Lower lobe of right lung (tissue), 2 donors: ENCODE data around the gene TMEM106C. TPM values are rescaled to one million over a fixed set of nuclear protein-coding genes. Genes with fewer than 3 reads are reported as not detected.

Source experiments
- ATAC-seq, 2 donors: fragments of 200-7000 bp; cut with Tn5 transposase; one replicate each; pipeline ENCODE4 v1.9.1; 2020 to 2022; ENCODE audit warnings: mild to moderate bottlenecking in 2 of 2, moderate library complexity in 2 of 2
- DNase-seq: peaks from one replicate; pipeline ENCODE4 v3.0.0-alpha.2; 2020
- H3K27ac ChIP-seq: fragments of 200-600 bp; one replicate; pipeline ENCODE4 v1.8.0; 2022
- H3K27me3 ChIP-seq: fragments of 200-600 bp; one replicate; pipeline ENCODE4 v1.8.0; 2022; ENCODE audit warnings: low read depth
- H3K36me3 ChIP-seq: fragments of 200-600 bp; one replicate; pipeline ENCODE4 v1.8.0; 2022; ENCODE audit warnings: mild to moderate bottlenecking
- H3K4me1 ChIP-seq: fragments of 200-600 bp; one replicate; pipeline ENCODE4 v1.8.0; 2022
- H3K4me3 ChIP-seq: fragments of 200-600 bp; one replicate; pipeline ENCODE4 v1.8.0; 2022; ENCODE audit warnings: mild to moderate bottlenecking
- H3K9me3 ChIP-seq: fragments of 200-600 bp; one replicate; pipeline ENCODE4 v1.8.0; 2022
- CTCF ChIP-seq: fragments of 200-600 bp; IDR thresholded peaks from one replicate; pipeline ENCODE4 v1.8.0; 2022; ENCODE audit warnings: antibody characterized with exemption, mild to moderate bottlenecking
- intact Hi-C: fragments of 100-400 bp; cut with DNase I; formaldehyde crosslinking; loops from one replicate; pipeline ENCODE4 v1.11.0; 2022
- total RNA-seq: library from RNA; stranded (reverse); fragmentation: NEBNext Ultra II Directional; extraction: Animal tissue kit (Norgen Biotek cat#: 25700); gene quantifications from one replicate; pipeline ENCODE4 v1.2.1, GENCODE V29; 2021
- donor health status: DM: no; HTN: yes; CAD: no; lungs with severe emphysema.

TMEM106C gene
- total RNA-seq, 1 donor from 2014 or later: 39.3 TPM

GRCh38 chr12:47987411-47988072 is 24.1 kb downstream of the TMEM106C start:
- DNase-seq (no peak), ATAC-seq (no peak)
- no peak overlapping the region for H3K4me3 ChIP-seq
- no peaks in the 10 kb centered on the region for H3K9me3 ChIP-seq
- no peaks in the 10 kb centered on the region for H3K4me1 ChIP-seq
- peaks cover 4% of the 10 kb centered on the region for H3K27me3 ChIP-seq
- H3K36me3 ChIP-seq: no peaks in the 10 kb centered on the region
- intact Hi-C loops: no loop called here
- TF ChIP-seq CTCF: no peak
- H3K27ac ChIP-seq: no peak overlapping the region

GRCh38 chr12:47988073-47989022 is 25.0 kb downstream of the TMEM106C start:
- ATAC-seq: no peak
- H3K27ac ChIP-seq: no peak overlapping the region
- no peaks in the 10 kb centered on the region for H3K27me3 ChIP-seq
- no peak overlapping the region for H3K4me3 ChIP-seq
- no peak for TF ChIP-seq CTCF
- DNase-seq: no peak
- H3K36me3 ChIP-seq: no peaks in the 10 kb centered on the region
- no peaks in the 10 kb centered on the region for H3K4me1 ChIP-seq
- H3K9me3 ChIP-seq: no peaks in the 10 kb centered on the region
- intact Hi-C loops: no loop called here

GRCh38 chr12:47989023-47989417 is 25.6 kb downstream of the TMEM106C start:
- Histone ChIP-seq H3K36me3 (no peaks in the 10 kb centered on the region), H3K27me3 (no peaks in the 10 kb centered on the region), H3K9me3 (no peaks in the 10 kb centered on the region), H3K4me1 (no peaks in the 10 kb centered on the region), H3K27ac (no peak overlapping the region), H3K4me3 (no peak overlapping the region)
- intact Hi-C loops: no loop called here
- ATAC-seq (no peak), DNase-seq (no peak)
- no peak for TF ChIP-seq CTCF

GRCh38 chr12:47989666-47990065 is 26.3 kb downstream of the TMEM106C start:
- DNase-seq (no peak), ATAC-seq (no peak)
- no peaks in the 10 kb centered on the region for H3K9me3 ChIP-seq
- peaks cover 5% of the 10 kb centered on the region for H3K27me3 ChIP-seq
- H3K4me1 ChIP-seq: no peaks in the 10 kb centered on the region
- no peaks in the 10 kb centered on the region for H3K36me3 ChIP-seq
- intact Hi-C loops: no loop called here
- no peak overlapping the region for H3K4me3 ChIP-seq
- TF ChIP-seq CTCF: no peak
- no peak overlapping the region for H3K27ac ChIP-seq

- Histone ChIP-seq H3K4me1 (no peaks in the 10 kb centered on the region), H3K27me3 (peaks cover 7% of the 10 kb centered on the region), H3K9me3 (no peaks in the 10 kb centered on the region), H3K36me3 (no peaks in the 10 kb centered on the region), H3K4me3 (no peak overlapping the region), H3K27ac (no peak overlapping the region)
- intact Hi-C loops: no loop called here
- no peak for TF ChIP-seq CTCF
- DNase-seq: no peak
- ATAC-seq: no peak
Measured at GRCh38 chr12:47990351-47991105, 27.1 kb downstream of the TMEM106C start.
